DND-41 (cell line): ENCODE measurements around the gene MAP2K5.

Experiments used
- ATAC-seq: fragments of 200-7000 bp; cut with Tn5 transposase; 3 replicates; pipeline ENCODE4 v1.9.1; 2021; ENCODE audit warnings: low read depth; ENCODE audit not compliant: insufficient read depth
- DNase-seq: peaks from one replicate; pipeline ENCODE4 v3.0.0-alpha.2; 2020
- H2AFZ ChIP-seq: 2 replicates; pipeline ENCODE4 v1.6.0; 2012; ENCODE audit warnings: low read depth, low read length
- H3K27ac ChIP-seq: 2 replicates; pipeline ENCODE4 v1.5.1; 2012; ENCODE audit warnings: low read length, inconsistent platforms
- H3K27me3 ChIP-seq: fragments of 200-600 bp; sonication (generic); 2 replicates; pipeline ENCODE4 v1.6.0; 2012; ENCODE audit warnings: low read length, mild to moderate bottlenecking, inconsistent platforms; ENCODE audit not compliant: insufficient read depth, poor library complexity
- H3K36me3 ChIP-seq: 2 replicates; pipeline ENCODE4 v1.5.1; 2012; ENCODE audit warnings: low read length, inconsistent platforms; ENCODE audit not compliant: insufficient read depth
- H3K4me1 ChIP-seq: 2 replicates; pipeline ENCODE4 v1.5.1; 2012; ENCODE audit warnings: mild to moderate bottlenecking, low read length; ENCODE audit not compliant: insufficient read depth
- H3K4me2 ChIP-seq: 2 replicates; pipeline ENCODE4 v1.6.0; 2012; ENCODE audit warnings: mild to moderate bottlenecking, moderate library complexity, low read length, inconsistent platforms; ENCODE audit not compliant: insufficient read depth
- H3K4me3 ChIP-seq, 2 experiments: fragments of 200-600 bp in 1 of 2; shearing (Covaris generic) in 1 of 2; 2 replicates each; pipeline ENCODE4 v1.5.1; 2012 to 2016; ENCODE audit warnings: inconsistent platforms in 2 of 2, low read length in 2 of 2, mild to moderate bottlenecking in 2 of 2, low read depth in 1 of 2, moderate library complexity in 1 of 2
- H3K79me2 ChIP-seq: 2 replicates; pipeline ENCODE4 v1.6.0; 2012; ENCODE audit warnings: low read length, inconsistent platforms; ENCODE audit not compliant: insufficient read depth
- H3K9ac ChIP-seq: 2 replicates; pipeline ENCODE4 v1.6.0; 2012; ENCODE audit warnings: low read depth, mild to moderate bottlenecking, inconsistent platforms, low read length, moderate library complexity
- H3K9me3 ChIP-seq: 2 replicates; pipeline ENCODE4 v1.5.1; 2012; ENCODE audit warnings: low read length, moderate library complexity, mild to moderate bottlenecking, inconsistent platforms; ENCODE audit not compliant: insufficient read depth, severe bottlenecking
- H4K20me1 ChIP-seq: 2 replicates; pipeline ENCODE4 v1.6.0; 2012; ENCODE audit warnings: low read length; ENCODE audit not compliant: insufficient read depth
- EZH2 ChIP-seq: IDR thresholded peaks from 3 replicates; pipeline ENCODE4 v1.6.1; 2012; ENCODE audit warnings: borderline replicate concordance, low read depth, mild to moderate bottlenecking, moderate library complexity, low read length, inconsistent platforms; ENCODE audit not compliant: severe bottlenecking
- TF ChIP-seq, protein P1 (sequence below): IDR thresholded peaks from 2 replicates; pipeline ENCODE4 v1.5.1; 2012; ENCODE audit warnings: borderline replicate concordance, low read length, moderate library complexity, mild to moderate bottlenecking; ENCODE audit not compliant: poor library complexity, severe bottlenecking; ENCODE audit errors: extremely low read depth

MAP2K5 gene

DNA sequence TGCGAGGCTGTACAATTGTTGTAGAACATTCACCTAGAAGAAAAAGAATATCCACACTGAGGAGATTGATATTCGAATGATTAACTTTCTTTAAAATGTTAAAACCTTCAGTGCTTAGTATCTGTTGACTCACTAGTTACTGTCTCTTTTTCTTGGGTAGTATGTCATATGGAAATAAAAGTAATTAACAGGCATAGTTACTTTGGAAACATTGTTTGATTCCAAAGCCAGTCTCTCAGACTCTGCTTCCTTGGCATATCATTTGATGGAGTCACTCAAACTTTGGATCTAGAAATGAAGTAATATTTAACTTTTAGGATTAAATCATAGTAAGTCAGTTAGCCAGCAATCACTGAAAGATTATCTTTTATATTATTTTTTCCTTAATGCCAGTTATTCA lies 63.4 kb downstream of the MAP2K5 start:
- Histone ChIP-seq H3K27me3 (no peaks in the 10 kb centered on the region), H3K4me3 (no peak overlapping the region), H3K4me2 (no peak overlapping the region), H3K4me1 (no peaks in the 10 kb centered on the region), H4K20me1 (no peaks in the 10 kb centered on the region), H2AFZ (no peak overlapping the region), H3K27ac (no peak overlapping the region), H3K36me3 (peaks cover under 1% of the 10 kb centered on the region; the same call in 1 of the 2 replicates), H3K79me2 (no peaks in the 10 kb centered on the region), H3K9ac (no peak overlapping the region), H3K9me3 (no peaks in the 10 kb centered on the region)
- no peak for DNase-seq
- TF ChIP-seq, protein P1, sequence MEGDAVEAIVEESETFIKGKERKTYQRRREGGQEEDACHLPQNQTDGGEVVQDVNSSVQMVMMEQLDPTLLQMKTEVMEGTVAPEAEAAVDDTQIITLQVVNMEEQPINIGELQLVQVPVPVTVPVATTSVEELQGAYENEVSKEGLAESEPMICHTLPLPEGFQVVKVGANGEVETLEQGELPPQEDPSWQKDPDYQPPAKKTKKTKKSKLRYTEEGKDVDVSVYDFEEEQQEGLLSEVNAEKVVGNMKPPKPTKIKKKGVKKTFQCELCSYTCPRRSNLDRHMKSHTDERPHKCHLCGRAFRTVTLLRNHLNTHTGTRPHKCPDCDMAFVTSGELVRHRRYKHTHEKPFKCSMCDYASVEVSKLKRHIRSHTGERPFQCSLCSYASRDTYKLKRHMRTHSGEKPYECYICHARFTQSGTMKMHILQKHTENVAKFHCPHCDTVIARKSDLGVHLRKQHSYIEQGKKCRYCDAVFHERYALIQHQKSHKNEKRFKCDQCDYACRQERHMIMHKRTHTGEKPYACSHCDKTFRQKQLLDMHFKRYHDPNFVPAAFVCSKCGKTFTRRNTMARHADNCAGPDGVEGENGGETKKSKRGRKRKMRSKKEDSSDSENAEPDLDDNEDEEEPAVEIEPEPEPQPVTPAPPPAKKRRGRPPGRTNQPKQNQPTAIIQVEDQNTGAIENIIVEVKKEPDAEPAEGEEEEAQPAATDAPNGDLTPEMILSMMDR, result no peak
- TF ChIP-seq EZH2, result no peak
- ATAC-seq, result no peak

DNA sequence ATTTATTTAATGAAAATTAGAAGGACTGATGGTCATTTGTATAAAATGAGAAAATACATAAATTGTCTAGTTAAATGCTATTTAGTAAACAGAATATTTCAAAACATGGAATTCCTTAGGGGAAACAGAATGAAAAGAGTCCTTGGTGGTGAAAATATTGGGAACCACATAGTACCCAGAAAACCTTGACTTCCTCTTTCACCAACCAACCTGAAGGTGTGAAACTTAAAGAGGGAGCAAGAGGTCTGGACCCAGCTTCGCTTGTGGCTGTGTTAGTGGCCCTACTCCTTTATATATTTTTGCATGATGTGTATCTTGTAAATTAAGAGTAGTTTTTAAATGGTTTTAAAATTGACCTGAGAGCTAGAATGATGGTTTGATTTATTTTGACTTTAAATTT lies 64.2 kb downstream of the MAP2K5 start:
- H3K27ac ChIP-seq, result no peak overlapping the region
- H3K9ac ChIP-seq, result no peak overlapping the region
- H3K4me2 ChIP-seq, result no peak overlapping the region
- no peaks in the 10 kb centered on the region for H3K4me1 ChIP-seq
- TF ChIP-seq, protein P1, result no peak
- no peak for TF ChIP-seq EZH2
- no peak overlapping the region for H3K4me3 ChIP-seq
- no peaks in the 10 kb centered on the region for H3K27me3 ChIP-seq
- H2AFZ ChIP-seq, result no peak overlapping the region
- ATAC-seq (no peak), DNase-seq (no peak)
- H3K36me3 ChIP-seq, result no peaks in the 10 kb centered on the region; the same call in 1 of the 2 replicates
- no peaks in the 10 kb centered on the region for H3K79me2 ChIP-seq
- H3K9me3 ChIP-seq, result no peaks in the 10 kb centered on the region
- H4K20me1 ChIP-seq, result no peaks in the 10 kb centered on the region

DNA sequence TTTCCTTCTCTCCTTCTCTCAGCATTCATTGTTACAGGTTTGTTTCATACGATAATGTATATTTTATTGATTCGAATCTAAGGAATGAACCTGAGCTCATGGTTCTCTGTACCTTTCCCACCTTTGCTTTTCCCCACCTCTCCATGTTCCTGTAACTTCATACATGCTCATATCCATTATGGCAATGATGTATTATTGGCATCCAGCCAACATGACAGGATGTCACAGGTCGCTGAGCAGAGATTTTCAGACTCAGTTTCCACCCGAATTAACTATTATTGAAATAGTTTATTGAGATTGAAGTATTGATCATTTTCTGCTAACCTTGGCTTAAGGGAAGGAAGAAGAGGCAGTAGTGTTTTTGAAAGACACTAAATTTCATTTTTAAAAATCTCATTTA lies 64.8 kb downstream of the MAP2K5 start:
- H3K9ac ChIP-seq, result no peak overlapping the region
- no peak overlapping the region for H3K4me3 ChIP-seq
- no peak overlapping the region for H2AFZ ChIP-seq
- TF ChIP-seq, protein P1, result no peak
- TF ChIP-seq EZH2, result no peak
- H3K4me1 ChIP-seq, result no peaks in the 10 kb centered on the region
- no peak overlapping the region for H3K27ac ChIP-seq
- H3K9me3 ChIP-seq, result no peaks in the 10 kb centered on the region
- H4K20me1 ChIP-seq, result no peaks in the 10 kb centered on the region
- no peaks in the 10 kb centered on the region for H3K27me3 ChIP-seq
- no peak for DNase-seq
- H3K36me3 ChIP-seq, result no peaks in the 10 kb centered on the region; the same call in 1 of the 2 replicates
- no peak overlapping the region for H3K4me2 ChIP-seq
- H3K79me2 ChIP-seq, result no peaks in the 10 kb centered on the region
- ATAC-seq, result no peak

DNA sequence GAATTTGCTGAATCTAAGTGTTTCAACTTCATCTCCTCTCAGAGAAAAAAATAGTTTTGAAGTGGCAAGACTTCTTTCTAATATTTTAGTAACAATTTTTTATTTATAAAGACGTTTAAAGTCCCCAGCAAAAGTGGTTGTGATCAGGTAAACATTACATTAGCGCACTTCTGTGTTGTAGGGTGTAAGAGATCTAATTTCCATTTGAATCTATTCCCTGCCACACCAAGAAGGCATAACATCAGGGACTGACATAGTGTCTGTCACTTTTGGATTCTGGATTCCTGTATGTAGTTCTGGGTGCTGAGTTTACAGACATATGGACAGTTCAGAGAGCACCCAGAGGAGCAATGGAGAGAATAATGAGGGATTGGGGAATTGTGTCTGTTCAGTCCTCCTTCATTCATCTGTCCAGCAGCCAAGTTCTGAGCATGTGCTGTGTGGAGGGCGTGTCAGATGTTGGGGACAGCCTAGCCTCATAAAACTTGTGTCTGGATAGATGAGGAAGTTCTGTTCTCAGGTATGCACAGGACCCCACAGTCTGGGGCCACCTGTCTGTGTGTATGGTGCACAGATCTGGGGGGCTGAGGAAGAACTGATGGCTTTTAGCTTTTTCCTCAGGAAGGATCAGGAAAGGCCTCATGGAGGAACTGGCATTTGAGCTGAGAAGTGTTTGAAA lies 65.6 kb downstream of the MAP2K5 start:
- Histone ChIP-seq H3K9me3 (no peaks in the 10 kb centered on the region), H3K36me3 (no peaks in the 10 kb centered on the region; the same call in 1 of the 2 replicates), H3K4me1 (no peaks in the 10 kb centered on the region), H2AFZ (no peak overlapping the region), H4K20me1 (no peaks in the 10 kb centered on the region), H3K4me3 (no peak overlapping the region), H3K9ac (no peak overlapping the region), H3K27ac (no peak overlapping the region), H3K4me2 (no peak overlapping the region), H3K27me3 (no peaks in the 10 kb centered on the region), H3K79me2 (no peaks in the 10 kb centered on the region)
- DNase-seq (no peak), ATAC-seq (no peak)
- TF ChIP-seq EZH2, result no peak
- TF ChIP-seq, protein P1, result no peak
